ENCODE data around the gene SCTR.
A peak's percentile ranks its signal among the peaks of the same experiment; 100 is the strongest.

Gene SCTR

GRCh38 chr2:119486886-119487285 lies 37.4 kb downstream of the SCTR start:
- no peak for DNase-seq

- no peak for DNase-seq
Observed at GRCh38 chr2:119486196-119486827, 38.0 kb downstream of the SCTR start.

- DNase-seq = peak in 1 of 14 donors; percentile 76
Observed at GRCh38 chr2:119485336-119486110, 38.8 kb downstream of the SCTR start.

GRCh38 chr2:119484834-119485233 lies 39.4 kb downstream of the SCTR start:
- DNase-seq = no peak

- DNase-seq = no peak
Observed at GRCh38 chr2:119483896-119484718, 40.2 kb downstream of the SCTR start.

GRCh38 chr2:119483395-119483753 lies 40.9 kb downstream of the SCTR start:
- DNase-seq = no peak

GRCh38 chr2:119482481-119483394 lies 41.5 kb downstream of the SCTR start:
- DNase-seq = peak in 2 of 14 donors; percentile 31 to 56

GRCh38 chr2:119481501-119482455 lies 42.5 kb downstream of the SCTR start:
- no peak for DNase-seq

- DNase-seq = no peak
Observed at GRCh38 chr2:119480718-119481142, 43.6 kb downstream of the SCTR start.

- DNase-seq = no peak
Observed at GRCh38 chr2:119480184-119480583, 44.1 kb downstream of the SCTR start.

GRCh38 chr2:119478978-119479295 lies 45.3 kb downstream of the SCTR start:
- DNase-seq = no peak

GRCh38 chr2:119478188-119478977 lies 45.9 kb downstream of the SCTR start:
- no peak for DNase-seq

GRCh38 chr2:119477113-119477505 lies 47.2 kb downstream of the SCTR start:
- no peak for DNase-seq

GRCh38 chr2:119476301-119477112 lies 47.8 kb downstream of the SCTR start:
- DNase-seq = peak in 7 of 14 donors; percentile 13 to 43 (median 28)

- no peak for DNase-seq
Observed at GRCh38 chr2:119475857-119476244, 48.4 kb downstream of the SCTR start.

GRCh38 chr2:119475225-119475856 lies 48.9 kb downstream of the SCTR start:
- DNase-seq = no peak

GRCh38 chr2:119474371-119475224 lies 49.7 kb downstream of the SCTR start:
- DNase-seq = no peak

Measured in C1 segment of cervical spinal cord (tissue), 14 donors.